GM15510 (cell line): ENCODE measurements around the gene PKP4.

Experiments
- POLR2A ChIP-seq: IDR thresholded peaks from 3 replicates; pipeline ENCODE4 v1.6.1; 2011; ENCODE audit warnings: borderline replicate concordance; ENCODE audit not compliant: insufficient read length; ENCODE audit errors: extremely low read depth

PKP4 gene

GRCh38 chr2:158659483-158659882, 202.7 kb downstream of the PKP4 start:
- TF ChIP-seq POLR2A, result no peak

- TF ChIP-seq POLR2A, result no peak
Observed at GRCh38 chr2:158661231-158661630, 204.5 kb downstream of the PKP4 start.

- no peak for TF ChIP-seq POLR2A
Observed at GRCh38 chr2:158662421-158662820, 205.7 kb downstream of the PKP4 start.

- no peak for TF ChIP-seq POLR2A
Observed at GRCh38 chr2:158663796-158664195, 207.0 kb downstream of the PKP4 start.

- TF ChIP-seq POLR2A, result no peak
Observed at GRCh38 chr2:158664987-158665386, 208.2 kb downstream of the PKP4 start.

GRCh38 chr2:158665536-158666302, 209.0 kb downstream of the PKP4 start:
- no peak for TF ChIP-seq POLR2A

- TF ChIP-seq POLR2A, result no peak
Observed at GRCh38 chr2:158666969-158667368, 210.2 kb downstream of the PKP4 start.

GRCh38 chr2:158667586-158667985, 210.8 kb downstream of the PKP4 start:
- TF ChIP-seq POLR2A, result no peak

GRCh38 chr2:158668001-158668765, 211.4 kb downstream of the PKP4 start:
- TF ChIP-seq POLR2A, result no peak

GRCh38 chr2:158670292-158670691, 213.5 kb downstream of the PKP4 start:
- no peak for TF ChIP-seq POLR2A

- no peak for TF ChIP-seq POLR2A
Observed at GRCh38 chr2:158671360-158672245, 214.9 kb downstream of the PKP4 start.

- no peak for TF ChIP-seq POLR2A
Observed at GRCh38 chr2:158676295-158676694, 219.5 kb downstream of the PKP4 start.

GRCh38 chr2:158676696-158677095, 219.9 kb downstream of the PKP4 start:
- no peak for TF ChIP-seq POLR2A

GRCh38 chr2:158677542-158677941, 220.8 kb downstream of the PKP4 start:
- no peak for TF ChIP-seq POLR2A

GRCh38 chr2:158681816-158682215, 225.1 kb downstream of the PKP4 start:
- TF ChIP-seq POLR2A, result no peak
